ENCODE measurements around the gene APOBEC3G. TPM values are rescaled to one million over a fixed set of nuclear protein-coding genes. Genes with fewer than 3 reads are reported as not detected.

The APOBEC3G gene
- total RNA-seq, 1 experiment from 2014 or later = 9.5 TPM

DNA sequence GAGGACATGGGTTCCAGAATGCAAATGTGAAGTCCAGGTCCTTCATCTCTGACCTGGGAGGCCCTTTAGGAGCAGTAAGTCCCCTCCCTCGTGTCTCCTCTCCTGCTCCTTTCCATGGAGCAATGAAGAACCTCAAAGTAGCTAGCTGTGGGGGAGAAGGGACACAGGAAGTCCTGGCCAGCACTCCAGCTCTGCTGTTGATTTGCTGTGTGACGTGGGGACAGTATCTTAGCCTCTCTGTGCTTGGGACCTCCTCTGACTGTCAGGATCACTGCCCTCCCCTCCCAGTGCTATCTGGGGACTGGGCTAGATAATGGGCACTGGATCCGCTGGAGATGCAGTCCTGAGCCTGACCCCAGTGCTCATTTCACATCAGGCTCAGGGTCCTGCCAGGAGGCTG is 18.9 kb downstream of the APOBEC3G start:
- Histone ChIP-seq H2AFZ (no peak overlapping the region), H3K4me2 (peak overlapping the region; percentile 70), H3K9me3 (ENCODE audit: insufficient read depth, low read depth) (no peaks in the 10 kb centered on the region), H3K4me3 (no peak overlapping the region), H4K20me1 (ENCODE audit: insufficient read depth) (no peaks in the 10 kb centered on the region), H3K79me2 (ENCODE audit: low read depth) (no peaks in the 10 kb centered on the region), H3F3A (ENCODE audit: insufficient read depth, low read depth) (peaks cover 41% of the 10 kb centered on the region), H3K27me3 (ENCODE audit: insufficient read depth, low read depth) (no peaks in the 10 kb centered on the region), H3K27ac (no peak overlapping the region), H3K9me2 (ENCODE audit: insufficient read depth) (no peaks in the 10 kb centered on the region), H3K4me1 (replicated peaks; ENCODE audit: insufficient read depth) (peaks cover 80% of the 10 kb centered on the region), H3K36me3 (ENCODE audit: low read depth) (no peaks in the 10 kb centered on the region)
- BruUV-seq (replicated peaks) = no TSS peak
- CTCF ChIA-PET = no interaction called here
- no peak for DNase-seq
- intact Hi-C loops (cut with micrococcal nuclease; ENCODE audit: unreplicated experiment) = loop anchor here (5.0 kb wide), 1 partner anchor 74 kb away; the partner anchor contains the start of gene APOBEC3D
- POLR2A ChIA-PET (ENCODE audit: unreplicated experiment) = no interaction called here
- no peak for TF ChIP-seq EZH2 (IDR thresholded peaks at IDR 0.05; ENCODE audit: low read depth)
- TF ChIP-seq, protein P1, sequence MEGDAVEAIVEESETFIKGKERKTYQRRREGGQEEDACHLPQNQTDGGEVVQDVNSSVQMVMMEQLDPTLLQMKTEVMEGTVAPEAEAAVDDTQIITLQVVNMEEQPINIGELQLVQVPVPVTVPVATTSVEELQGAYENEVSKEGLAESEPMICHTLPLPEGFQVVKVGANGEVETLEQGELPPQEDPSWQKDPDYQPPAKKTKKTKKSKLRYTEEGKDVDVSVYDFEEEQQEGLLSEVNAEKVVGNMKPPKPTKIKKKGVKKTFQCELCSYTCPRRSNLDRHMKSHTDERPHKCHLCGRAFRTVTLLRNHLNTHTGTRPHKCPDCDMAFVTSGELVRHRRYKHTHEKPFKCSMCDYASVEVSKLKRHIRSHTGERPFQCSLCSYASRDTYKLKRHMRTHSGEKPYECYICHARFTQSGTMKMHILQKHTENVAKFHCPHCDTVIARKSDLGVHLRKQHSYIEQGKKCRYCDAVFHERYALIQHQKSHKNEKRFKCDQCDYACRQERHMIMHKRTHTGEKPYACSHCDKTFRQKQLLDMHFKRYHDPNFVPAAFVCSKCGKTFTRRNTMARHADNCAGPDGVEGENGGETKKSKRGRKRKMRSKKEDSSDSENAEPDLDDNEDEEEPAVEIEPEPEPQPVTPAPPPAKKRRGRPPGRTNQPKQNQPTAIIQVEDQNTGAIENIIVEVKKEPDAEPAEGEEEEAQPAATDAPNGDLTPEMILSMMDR (conservative IDR thresholded peaks at IDR 0.05) = no peak

DNA sequence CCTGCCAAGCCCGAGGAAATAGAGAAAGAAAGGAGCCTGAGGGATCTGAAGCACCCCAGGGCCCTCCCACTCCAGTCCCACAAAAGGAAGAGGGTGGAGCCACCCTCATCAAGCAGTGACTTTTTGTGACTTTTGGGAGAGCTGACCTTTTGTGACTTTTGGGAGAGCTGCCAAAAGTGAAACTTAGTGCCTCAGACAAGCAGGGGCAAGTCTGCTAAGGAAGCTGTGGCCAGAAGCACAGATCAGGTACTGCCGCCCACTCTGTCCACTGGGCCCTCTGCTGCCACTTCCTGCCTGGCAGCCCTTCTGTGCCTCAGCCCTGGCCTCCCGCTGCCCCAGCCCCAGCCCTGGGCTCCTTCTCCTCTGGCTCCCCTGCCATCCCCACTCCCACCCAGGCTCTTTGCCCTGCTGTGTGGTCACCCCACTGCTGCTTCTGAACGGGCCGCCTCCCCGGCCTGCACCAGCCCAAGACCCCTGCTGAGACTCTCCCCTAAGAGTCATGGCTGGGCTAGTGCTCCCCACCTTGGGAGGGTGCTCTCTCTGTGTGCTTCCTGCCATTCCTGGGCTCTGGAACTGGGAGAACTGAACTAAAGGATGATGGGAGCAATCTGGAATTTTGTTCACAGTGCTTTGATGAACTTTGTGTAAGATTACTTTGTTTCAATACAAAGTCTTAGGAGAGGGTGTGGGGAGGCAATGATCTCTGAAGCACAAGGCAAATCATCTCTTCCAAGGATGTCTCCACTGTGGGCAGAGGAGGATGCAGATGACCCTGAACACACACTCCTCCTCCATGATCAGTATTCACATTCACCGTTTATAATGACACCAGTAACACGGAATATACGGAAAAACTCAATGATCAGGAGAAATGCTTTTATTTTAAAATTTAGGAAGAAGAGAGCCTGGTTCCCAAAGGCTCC is 20.3 kb downstream of the APOBEC3G start, which contains the start of gene APOBEC3H:
APOBEC3H (plus strand) TSS at position 147 of the 923 bp plus-strand sequence. CDS start 3,035 bp downstream, outside the sequence.
- no TSS peak for BruUV-seq (replicated peaks)
- H3K27ac ChIP-seq = peak within 1 kb of the TSS; percentile 62
- no peaks in the 10 kb centered on the region for H4K20me1 ChIP-seq (ENCODE audit: insufficient read depth)
- peak; percentile 70 to 80 for DNase-seq
- peaks cover 33% of the 10 kb centered on the region for H3F3A ChIP-seq (ENCODE audit: insufficient read depth, low read depth)
- H3K9me3 ChIP-seq (ENCODE audit: insufficient read depth, low read depth) = no peaks in the 10 kb centered on the region
- no peaks in the 10 kb centered on the region for H3K27me3 ChIP-seq (ENCODE audit: insufficient read depth, low read depth)
- no peaks in the 10 kb centered on the region for H3K9me2 ChIP-seq (ENCODE audit: insufficient read depth)
- TF ChIP-seq, protein P1 (conservative IDR thresholded peaks at IDR 0.05) = no peak
- TF ChIP-seq EZH2 (IDR thresholded peaks at IDR 0.05; ENCODE audit: low read depth) = no peak
- H3K4me2 ChIP-seq = peak within 1 kb of the TSS; percentile 70
- intact Hi-C loops (cut with micrococcal nuclease; ENCODE audit: unreplicated experiment) = loop anchor here (5.0 kb wide), 1 partner anchor 75 kb away; the partner anchor contains the start of gene APOBEC3D
- no peak within 1 kb of the TSS for H2AFZ ChIP-seq
- peaks cover 66% of the 10 kb centered on the region for H3K4me1 ChIP-seq (replicated peaks; ENCODE audit: insufficient read depth)
- H3K4me3 ChIP-seq = peak within 1 kb of the TSS; percentile 19; the same call in 1 of the 2 replicates
- H3K79me2 ChIP-seq (ENCODE audit: low read depth) = no peaks in the 10 kb centered on the region
- no peaks in the 10 kb centered on the region for H3K36me3 ChIP-seq (ENCODE audit: low read depth)
- ChIA-PET CTCF (interaction anchor here (0.5 to 0.9 kb wide), 2 partner anchors 24 to 59 kb away, joined by 3 to 11 read pairs; no protein-coding TSS in a partner anchor), POLR2A (ENCODE audit: unreplicated experiment) (no interaction called here)

DNA sequence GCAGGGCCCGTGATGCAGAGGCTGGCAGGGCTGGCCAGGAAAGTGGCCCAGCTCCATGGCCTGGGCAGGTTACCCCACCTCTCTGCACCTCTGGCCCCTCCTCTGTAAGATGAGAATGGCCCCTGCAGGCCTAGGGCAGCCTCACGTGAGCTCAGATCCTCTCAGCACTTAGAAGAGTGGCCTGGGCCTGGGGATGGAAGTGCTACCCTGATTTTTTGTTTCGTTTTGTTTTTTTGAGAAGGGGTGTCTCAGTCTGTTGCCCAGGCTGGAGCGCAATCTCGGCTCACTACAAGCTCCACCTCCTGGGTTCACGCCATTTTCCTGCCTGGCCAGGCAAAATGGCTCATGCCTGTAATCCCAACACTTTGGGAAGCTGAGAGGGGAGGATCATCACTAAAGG is 21.0 kb downstream of the APOBEC3G start:
- H3K9me2 ChIP-seq (ENCODE audit: insufficient read depth) = no peaks in the 10 kb centered on the region

More for the DNA sequence above, 21.0 kb downstream of the APOBEC3G start:
- H3K27ac ChIP-seq = peak overlapping the region; percentile 62
- peak; percentile 41 to 55 for DNase-seq
- peak overlapping the region; percentile 70 for H3K4me2 ChIP-seq
- peaks cover 60% of the 10 kb centered on the region for H3K4me1 ChIP-seq (replicated peaks; ENCODE audit: insufficient read depth)
- peaks cover 27% of the 10 kb centered on the region for H3F3A ChIP-seq (ENCODE audit: insufficient read depth, low read depth)
- POLR2A ChIA-PET (ENCODE audit: unreplicated experiment) = interaction anchor here (0.6 to 0.8 kb wide), 2 partner anchors 312 to 859 kb away, joined by 4 to 8 read pairs; no protein-coding TSS in a partner anchor
- no TSS peak for BruUV-seq (replicated peaks)
- H3K79me2 ChIP-seq (ENCODE audit: low read depth) = no peaks in the 10 kb centered on the region
- no peaks in the 10 kb centered on the region for H3K9me3 ChIP-seq (ENCODE audit: insufficient read depth, low read depth)
- CTCF ChIA-PET = interaction anchor here (0.5 to 0.9 kb wide), 2 partner anchors 24 to 60 kb away, joined by 3 to 11 read pairs; no protein-coding TSS in a partner anchor
- H4K20me1 ChIP-seq (ENCODE audit: insufficient read depth) = no peaks in the 10 kb centered on the region
- H2AFZ ChIP-seq = no peak overlapping the region
- H3K27me3 ChIP-seq (ENCODE audit: insufficient read depth, low read depth) = no peaks in the 10 kb centered on the region
- H3K36me3 ChIP-seq (ENCODE audit: low read depth) = no peaks in the 10 kb centered on the region
- H3K4me3 ChIP-seq = no peak overlapping the region
- TF ChIP-seq, protein P1 (conservative IDR thresholded peaks at IDR 0.05) = no peak
- no peak for TF ChIP-seq EZH2 (IDR thresholded peaks at IDR 0.05; ENCODE audit: low read depth)
- intact Hi-C loops (cut with micrococcal nuclease; ENCODE audit: unreplicated experiment) = loop anchor here (5.0 kb wide), 1 partner anchor 76 kb away; the partner anchor contains the start of gene APOBEC3D
